ENCODE measurements around the gene STK24.

The STK24 gene

GRCh38 chr13:98450539-98451111 is 126.3 kb downstream of the STK24 start:
- no peak for DNase-seq (ENCODE audit: low spot score)

GRCh38 chr13:98450026-98450425 is 126.9 kb downstream of the STK24 start:
- DNase-seq (ENCODE audit: low spot score): no peak

DNA sequence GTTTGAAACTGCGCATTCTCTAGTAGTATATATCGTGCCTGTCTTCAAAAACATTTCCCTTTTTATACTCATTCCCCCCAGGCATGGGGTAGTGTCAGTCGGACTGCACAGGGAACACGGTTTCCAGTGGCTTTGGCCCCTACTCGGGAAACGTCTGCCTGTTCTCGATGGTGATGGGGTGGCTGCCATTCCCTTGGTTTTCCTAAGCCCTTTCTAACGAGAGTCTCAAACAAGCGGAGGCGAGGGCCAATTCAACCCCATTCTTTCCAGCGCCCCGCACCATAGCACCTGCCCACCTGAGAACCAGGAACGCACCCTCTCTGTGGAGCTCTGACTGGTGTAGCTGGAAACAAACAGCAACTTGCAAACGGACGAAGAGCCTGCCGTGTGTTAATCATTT is 127.6 kb downstream of the STK24 start:
- no peak for DNase-seq (ENCODE audit: low spot score)

DNA sequence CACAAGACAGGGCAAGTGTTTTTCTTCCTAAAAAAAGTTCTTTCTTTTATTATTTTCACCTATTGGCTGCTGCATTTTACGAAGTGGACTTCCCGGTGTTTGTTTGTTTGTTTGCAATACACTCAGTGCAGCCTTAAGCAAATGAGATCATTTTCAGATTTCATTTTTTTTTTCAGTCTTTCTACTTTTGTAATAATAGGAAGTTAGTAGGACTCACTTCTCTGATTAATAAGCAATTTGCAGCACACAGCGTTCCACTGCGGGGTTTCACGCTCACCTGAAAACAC is 128.3 kb downstream of the STK24 start:
- no peak for DNase-seq (ENCODE audit: low spot score)

DNA sequence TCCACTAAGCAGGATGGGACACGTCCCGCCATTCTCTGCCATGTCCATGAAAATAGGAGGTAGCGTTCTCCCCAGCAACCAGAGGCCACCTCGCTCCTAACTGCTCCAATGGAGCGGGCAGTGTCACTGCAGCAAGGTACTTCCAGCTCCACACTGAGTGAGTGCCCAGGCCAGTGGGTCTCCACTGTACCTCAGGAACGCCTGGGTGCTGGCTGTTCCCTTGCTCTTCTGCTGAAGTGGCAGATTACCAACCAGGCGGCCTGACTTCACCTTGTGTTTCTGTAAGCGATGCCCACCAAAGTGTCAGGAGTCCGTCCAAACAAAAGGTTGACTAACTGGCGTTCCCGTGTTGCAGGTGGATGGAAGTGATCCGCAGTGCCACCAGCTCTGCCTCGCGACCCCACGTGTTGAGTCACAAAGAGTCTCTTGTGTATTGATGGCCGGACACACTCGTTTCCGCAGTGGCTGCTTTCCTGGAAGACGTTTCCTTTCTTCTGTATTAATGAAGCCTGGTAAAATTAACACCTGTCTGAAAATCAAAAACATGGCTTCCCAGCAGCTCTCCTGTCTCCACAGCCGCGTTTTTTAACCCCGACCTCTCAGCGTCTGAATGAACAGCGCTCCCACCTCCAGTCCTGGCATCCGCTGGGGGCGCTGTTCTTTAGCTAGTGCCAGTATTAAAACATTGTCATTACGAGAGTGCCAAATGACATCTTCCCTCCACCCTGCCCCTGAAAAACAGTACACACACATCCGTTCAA is 128.8 kb downstream of the STK24 start:
- DNase-seq (ENCODE audit: low spot score): peak; percentile 44

GRCh38 chr13:98447130-98447529 is 129.8 kb downstream of the STK24 start:
- DNase-seq (ENCODE audit: low spot score): no peak

DNA sequence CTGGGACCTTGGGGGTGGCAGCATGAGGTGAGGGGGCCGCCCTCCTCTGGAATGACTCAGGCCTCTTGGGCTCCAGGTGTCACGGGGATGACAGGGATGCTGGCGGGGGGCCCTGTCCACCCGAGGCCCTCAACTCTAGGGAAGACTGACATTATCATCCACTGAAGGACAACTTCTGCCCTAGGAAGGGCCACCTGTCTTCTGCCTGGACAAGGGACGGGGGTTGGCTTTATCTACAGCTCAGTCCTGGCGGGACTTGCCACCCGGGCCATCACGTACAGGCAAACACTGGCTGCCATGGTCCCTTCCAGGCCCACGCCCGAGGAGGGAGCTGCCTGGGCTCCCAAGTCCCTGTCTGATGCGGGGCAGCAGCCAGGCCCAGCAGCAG is 130.7 kb downstream of the STK24 start:
- DNase-seq (ENCODE audit: low spot score): no peak

GRCh38 chr13:98445340-98446233 is 131.3 kb downstream of the STK24 start:
- peak; percentile 61 for DNase-seq (ENCODE audit: low spot score)

- no peak for DNase-seq (ENCODE audit: low spot score)
These were observed 132.5 kb downstream of the STK24 start for GRCh38 chr13:98444381-98444780.

GRCh38 chr13:98443800-98444325 is 133.0 kb downstream of the STK24 start:
- no peak for DNase-seq (ENCODE audit: low spot score)

DNA sequence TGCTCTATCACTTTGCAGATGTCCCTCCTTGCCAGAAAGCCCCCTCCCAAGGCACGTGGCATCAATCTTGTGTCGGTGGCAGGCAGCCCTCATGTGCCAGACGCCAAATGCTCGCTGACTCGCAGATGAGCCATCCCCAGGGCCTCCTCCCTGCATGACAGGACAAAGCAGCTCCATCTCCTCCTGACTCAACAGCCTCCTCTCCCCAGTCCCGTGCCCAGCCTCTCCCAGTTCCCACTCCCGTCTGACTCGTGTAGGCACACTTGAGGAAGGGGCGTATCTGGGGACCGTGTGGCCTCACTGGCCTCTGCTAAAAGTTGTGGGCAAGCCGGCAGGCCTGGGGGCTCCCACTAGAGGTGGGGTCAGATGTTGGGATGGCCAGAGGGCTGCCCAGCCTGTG is 133.6 kb downstream of the STK24 start:
- DNase-seq (ENCODE audit: low spot score): peak; percentile 74

DNA sequence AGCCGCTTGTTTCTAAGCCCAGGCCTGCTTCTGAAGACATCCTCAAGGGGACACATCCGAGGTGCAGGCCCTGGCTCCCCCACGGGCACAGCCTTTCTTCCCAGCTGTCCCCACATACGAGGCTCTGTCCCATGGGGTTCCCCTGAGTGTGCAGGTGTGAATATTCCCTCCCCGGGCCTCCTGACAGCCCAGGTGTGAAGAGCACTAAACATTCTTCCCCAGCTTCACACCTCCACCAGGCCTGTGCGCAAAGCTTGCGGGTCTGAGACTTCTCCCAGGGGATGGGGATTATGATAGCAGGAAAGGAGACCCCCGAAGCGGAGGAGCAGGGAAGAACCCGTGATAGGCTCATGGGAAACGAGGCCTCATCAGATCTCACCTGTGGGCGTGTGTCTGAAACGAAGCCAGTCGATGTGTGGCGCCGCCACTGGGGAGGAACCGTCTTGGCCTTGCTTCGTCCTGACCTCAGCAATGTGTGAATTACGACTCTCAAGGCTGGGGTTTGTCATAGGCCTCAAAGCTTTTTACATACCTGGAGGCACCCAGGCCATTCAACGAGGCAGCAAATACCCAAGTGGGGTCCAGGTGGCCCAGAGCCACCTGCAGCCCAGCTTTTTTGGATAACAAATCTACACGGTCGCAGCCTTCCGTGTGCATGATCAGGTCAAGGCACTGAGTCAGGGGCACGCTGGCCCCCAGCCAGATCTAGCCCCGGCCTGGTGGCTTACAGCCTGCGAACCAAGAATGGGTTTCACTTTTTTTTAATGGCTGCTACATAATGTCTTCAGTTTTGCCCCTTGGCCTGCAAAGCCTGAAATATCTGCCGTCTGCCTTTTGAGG is 134.3 kb downstream of the STK24 start:
- DNase-seq (ENCODE audit: low spot score): no peak

DNA sequence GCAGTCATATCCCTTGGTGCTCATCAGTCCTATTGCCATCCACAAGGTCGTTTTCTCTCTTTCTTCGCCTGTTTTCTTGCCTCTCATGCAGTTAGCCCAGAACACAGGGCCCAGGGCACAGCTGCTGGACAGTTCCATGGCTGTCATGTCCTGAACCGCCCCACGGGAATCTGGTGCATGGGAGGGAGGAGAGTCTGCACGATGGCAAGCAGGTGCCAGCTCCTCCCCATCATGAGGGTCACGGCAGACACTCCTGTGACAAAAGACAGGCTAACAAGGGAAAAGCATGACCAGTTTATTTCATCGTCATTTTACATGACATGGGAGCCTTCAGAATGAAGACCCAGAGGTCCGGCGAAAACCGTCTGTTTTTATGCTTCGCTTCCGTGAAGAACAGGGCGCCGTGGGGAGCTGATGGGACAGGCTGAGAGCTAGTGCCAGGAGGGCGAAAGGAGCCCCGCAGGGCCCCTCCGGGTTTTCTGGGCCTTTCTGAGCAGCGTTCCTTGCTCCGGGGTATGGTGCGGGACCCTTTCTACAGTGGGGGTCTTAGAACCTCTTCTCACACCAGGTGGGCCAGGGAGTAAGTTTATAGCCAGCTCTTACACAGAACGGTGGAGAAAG is 135.7 kb downstream of the STK24 start:
- no peak for DNase-seq (ENCODE audit: low spot score)

- DNase-seq (ENCODE audit: low spot score): no peak
These were observed 136.4 kb downstream of the STK24 start for GRCh38 chr13:98440390-98441055.

- no peak for DNase-seq (ENCODE audit: low spot score)
These were observed 137.0 kb downstream of the STK24 start for GRCh38 chr13:98439896-98440295.

- DNase-seq (ENCODE audit: low spot score): no peak
These were observed 137.6 kb downstream of the STK24 start for GRCh38 chr13:98439126-98439828.

- DNase-seq (ENCODE audit: low spot score): no peak
These were observed 138.4 kb downstream of the STK24 start for GRCh38 chr13:98438246-98439125.

DNA sequence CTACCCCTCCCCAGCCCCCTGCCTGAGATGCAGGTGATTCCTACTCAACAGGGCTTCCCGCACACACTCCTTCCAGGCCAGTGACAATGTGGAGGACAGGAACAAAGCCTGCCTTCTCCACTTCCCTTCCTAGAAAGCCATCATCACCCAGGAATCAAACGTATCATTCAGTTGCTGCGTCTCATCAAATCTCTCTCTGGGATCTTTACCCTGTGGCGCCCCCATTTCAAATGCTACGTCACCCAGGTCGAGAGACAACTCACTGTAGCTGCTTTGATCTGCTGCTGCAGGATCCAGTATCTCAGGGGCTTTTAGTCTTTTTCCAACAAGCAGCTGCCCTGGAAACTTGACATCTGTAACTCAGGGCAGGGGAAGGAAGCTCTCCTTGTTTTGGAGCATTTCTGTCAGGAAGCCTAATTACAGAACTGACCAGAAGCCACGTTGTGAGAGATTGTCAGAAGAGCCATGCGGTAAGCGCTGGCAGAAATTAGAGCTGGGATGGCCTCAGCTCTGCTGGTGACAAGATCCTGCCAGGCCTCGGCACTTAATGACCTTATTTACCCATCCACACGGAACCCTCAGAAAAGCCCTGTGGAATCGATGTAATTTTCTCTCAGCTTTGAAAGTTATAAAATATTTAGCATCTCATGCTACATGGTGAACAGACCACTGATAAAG is 140.5 kb downstream of the STK24 start:
- DNase-seq (ENCODE audit: low spot score): no peak

DNA sequence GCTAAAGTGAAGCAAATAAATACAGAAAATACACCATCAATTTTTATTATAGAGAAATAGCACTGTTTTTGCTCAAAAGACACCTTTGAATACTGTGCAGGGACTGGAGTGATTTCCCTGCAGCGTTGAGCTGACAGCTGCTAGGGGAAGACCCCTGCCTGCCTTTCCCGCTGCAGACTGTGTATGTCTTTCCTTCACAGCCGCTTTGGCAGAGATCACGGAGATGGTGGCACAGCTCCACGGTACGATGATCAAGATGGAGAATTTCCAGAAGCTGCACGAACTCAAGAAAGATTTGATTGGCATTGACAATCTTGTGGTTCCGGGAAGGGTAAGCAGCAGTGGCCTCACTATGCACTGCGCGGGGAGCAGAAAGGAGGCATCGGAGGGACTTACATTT is 141.5 kb downstream of the STK24 start:
- no peak for DNase-seq (ENCODE audit: low spot score)
